ENCODE results near the gene HADHB. TPM values are rescaled to one million over a fixed set of nuclear protein-coding genes. Genes with fewer than 3 reads are reported as not detected.
"Not testable (repeated sequence)": the region's sequence is repeated elsewhere in the genome, so short reads cannot be mapped to it uniquely, and the experiment has no call there.

The HADHB gene
- total and polyA plus RNA-seq, 2 experiments from 2014 or later = 131 to 133 TPM

DNA sequence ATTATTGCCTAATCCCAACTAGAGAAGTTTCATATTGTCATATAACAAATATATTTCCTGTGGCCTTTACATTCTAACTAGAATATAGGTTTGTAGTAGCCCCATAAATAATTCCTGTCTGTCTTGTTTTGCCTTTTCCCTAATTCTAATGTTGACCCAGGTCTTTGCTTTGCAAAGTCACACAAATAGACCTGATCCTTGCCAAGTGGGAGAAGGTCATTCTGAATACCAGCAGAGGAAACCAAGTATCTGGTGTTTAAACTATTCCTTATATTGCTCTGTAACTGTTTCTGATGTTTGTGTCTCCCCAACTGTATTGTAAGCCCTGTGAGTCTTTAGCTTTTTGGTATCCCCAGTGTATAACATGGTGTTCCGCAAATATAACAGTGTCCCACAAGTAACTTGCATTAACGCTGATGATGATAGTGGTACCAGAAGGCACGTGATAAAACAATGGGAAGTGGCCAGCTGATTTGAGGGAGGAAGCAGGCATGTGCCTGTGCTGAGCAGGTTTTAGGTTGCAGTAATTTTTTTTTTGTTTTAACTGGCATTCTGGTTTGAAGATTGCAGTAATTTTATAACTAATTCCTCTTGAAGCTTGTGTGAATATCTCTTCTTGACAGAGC lies 11.1 kb downstream of the HADHB start:
- Histone ChIP-seq H3K27me3 (no peaks in the 10 kb centered on the region), H3K27ac (no peak overlapping the region), H3K9me2 (replicated peaks; ENCODE audit: insufficient read depth) (no peaks in the 10 kb centered on the region), H3K79me2 (peaks cover 53% of the 10 kb centered on the region), H4K20me1 (ENCODE audit: insufficient read depth, poor library complexity, severe bottlenecking) (peaks cover 4% of the 10 kb centered on the region), H3K4me1 (ENCODE audit: insufficient read depth) (no peaks in the 10 kb centered on the region), H3K4me3 (no peak overlapping the region), H3K9me3 (ENCODE audit: low read depth) (no peaks in the 10 kb centered on the region), H2AFZ (no peak overlapping the region), H3K36me3 (replicated peaks; ENCODE audit: insufficient read depth, low read depth) (no peaks in the 10 kb centered on the region), H3K4me2 (no peak overlapping the region)
- TF ChIP-seq EZH2 (IDR thresholded peaks at IDR 0.05; ENCODE audit: borderline replicate concordance) (no peak), EZH2phosphoT487 (IDR thresholded peaks at IDR 0.05; ENCODE audit: low read depth, severe bottlenecking, unreplicated experiment) (no peak)
- TF ChIP-seq, protein P1, sequence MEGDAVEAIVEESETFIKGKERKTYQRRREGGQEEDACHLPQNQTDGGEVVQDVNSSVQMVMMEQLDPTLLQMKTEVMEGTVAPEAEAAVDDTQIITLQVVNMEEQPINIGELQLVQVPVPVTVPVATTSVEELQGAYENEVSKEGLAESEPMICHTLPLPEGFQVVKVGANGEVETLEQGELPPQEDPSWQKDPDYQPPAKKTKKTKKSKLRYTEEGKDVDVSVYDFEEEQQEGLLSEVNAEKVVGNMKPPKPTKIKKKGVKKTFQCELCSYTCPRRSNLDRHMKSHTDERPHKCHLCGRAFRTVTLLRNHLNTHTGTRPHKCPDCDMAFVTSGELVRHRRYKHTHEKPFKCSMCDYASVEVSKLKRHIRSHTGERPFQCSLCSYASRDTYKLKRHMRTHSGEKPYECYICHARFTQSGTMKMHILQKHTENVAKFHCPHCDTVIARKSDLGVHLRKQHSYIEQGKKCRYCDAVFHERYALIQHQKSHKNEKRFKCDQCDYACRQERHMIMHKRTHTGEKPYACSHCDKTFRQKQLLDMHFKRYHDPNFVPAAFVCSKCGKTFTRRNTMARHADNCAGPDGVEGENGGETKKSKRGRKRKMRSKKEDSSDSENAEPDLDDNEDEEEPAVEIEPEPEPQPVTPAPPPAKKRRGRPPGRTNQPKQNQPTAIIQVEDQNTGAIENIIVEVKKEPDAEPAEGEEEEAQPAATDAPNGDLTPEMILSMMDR (IDR thresholded peaks at IDR 0.05; ENCODE audit: poor library complexity) = no peak
- no peak for DNase-seq (ENCODE audit: low spot score)
- 88% methylated on average over 3 of the region's 3 CpGs for WGBS (ENCODE audit: low lambda C conversion rate, missing lambda C conversion rate)

DNA sequence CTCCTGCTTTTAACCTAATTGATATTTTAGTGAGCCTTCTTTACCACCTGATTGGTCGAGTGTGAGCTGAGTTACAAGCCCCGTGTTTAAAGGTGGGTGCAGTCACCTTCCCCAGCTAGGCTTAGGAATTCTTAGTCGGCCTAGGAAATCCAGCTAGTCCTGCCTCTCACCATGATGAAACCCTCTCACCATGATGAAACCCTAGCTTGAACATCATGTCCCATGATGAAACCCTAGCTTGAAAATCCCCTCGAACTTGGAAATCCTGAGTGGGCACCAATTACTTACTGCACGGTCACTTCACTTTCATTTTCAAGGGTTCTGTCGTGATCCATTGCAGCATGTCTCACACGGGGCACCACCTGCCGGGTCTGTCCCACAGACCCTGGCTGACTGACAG lies 14.1 kb downstream of the HADHB start:
- H3K27ac ChIP-seq = not testable (repeated sequence)

DNA sequence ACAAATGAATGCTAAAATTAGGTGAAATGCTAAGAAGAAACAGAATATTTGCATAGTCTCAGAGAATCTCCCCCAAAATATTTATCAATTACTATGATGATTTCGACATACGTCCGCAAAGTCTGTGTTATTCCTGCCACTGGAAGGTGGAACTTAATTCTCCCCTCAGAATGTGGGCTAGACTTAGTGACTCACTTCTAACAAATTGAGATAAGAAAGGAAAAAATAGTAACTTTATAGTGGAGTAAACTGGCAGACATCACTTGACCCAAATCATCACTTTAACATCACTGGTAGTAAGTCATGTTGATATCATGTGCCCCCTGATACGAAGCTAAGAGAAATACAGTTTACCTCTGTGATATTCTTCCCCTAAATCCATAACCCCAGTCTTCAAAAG lies 23.5 kb downstream of the HADHB start:
- 86% methylated on average over 4 of the region's 4 CpGs for WGBS (ENCODE audit: low lambda C conversion rate, missing lambda C conversion rate)
- no peak overlapping the region for H3K27ac ChIP-seq

More for the DNA sequence above, 14.1 kb downstream of the HADHB start:
- H3K4me2 ChIP-seq; H3K4me1 ChIP-seq (ENCODE audit: insufficient read depth); H4K20me1 ChIP-seq (ENCODE audit: insufficient read depth, poor library complexity, severe bottlenecking); H3K9me2 ChIP-seq (replicated peaks; ENCODE audit: insufficient read depth); H3K27me3 ChIP-seq; H3K9me3 ChIP-seq (ENCODE audit: low read depth); H2AFZ ChIP-seq; H3K36me3 ChIP-seq (replicated peaks; ENCODE audit: insufficient read depth, low read depth); H3K4me3 ChIP-seq; DNase-seq (ENCODE audit: low spot score): not testable (repeated sequence)
- H3K79me2 ChIP-seq = peaks cover 23% of the 10 kb centered on the region
- 96% methylated on average over 8 of the region's 8 CpGs for WGBS (ENCODE audit: low lambda C conversion rate, missing lambda C conversion rate)

DNA sequence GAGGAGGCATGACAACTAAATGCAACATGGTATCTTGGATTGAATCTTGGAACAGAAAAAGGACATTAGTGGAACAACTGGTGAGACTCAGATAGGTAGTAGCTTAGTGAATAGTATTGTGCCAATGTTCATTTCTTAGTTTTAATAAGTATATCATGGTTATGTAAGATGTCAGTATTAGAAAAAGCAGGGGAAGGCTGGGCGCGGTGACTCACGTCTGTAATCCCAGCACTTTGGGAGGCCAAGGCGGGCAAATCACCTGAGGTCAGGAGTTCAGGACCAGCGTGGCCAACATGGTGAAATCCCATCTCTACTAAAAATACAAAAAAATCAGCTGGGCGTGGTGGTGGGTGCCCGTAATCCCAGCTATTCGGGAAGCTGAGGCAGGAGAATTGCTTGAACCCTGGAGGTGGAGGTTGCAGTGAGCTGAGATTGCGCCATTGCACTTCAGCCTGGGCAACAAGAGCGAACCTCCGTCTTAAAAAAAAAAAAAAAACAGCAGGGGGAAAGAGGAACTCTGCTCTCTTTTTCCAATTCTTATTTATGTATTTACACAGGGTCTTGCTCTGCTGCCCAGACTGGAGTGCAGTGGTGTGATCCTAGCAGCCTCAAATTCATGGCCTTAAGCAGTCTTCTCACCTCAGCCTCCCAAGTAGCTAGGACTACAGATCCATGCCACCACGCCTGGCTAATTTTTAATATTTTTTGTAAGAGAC lies 24.1 kb downstream of the HADHB start:
- not testable (repeated sequence) for H3K9me3 ChIP-seq (ENCODE audit: low read depth); H3K9me2 ChIP-seq (replicated peaks; ENCODE audit: insufficient read depth); H4K20me1 ChIP-seq (ENCODE audit: insufficient read depth, poor library complexity, severe bottlenecking); H3K27ac ChIP-seq; H3K79me2 ChIP-seq; H2AFZ ChIP-seq; H3K4me2 ChIP-seq; H3K36me3 ChIP-seq (replicated peaks; ENCODE audit: insufficient read depth, low read depth); H3K4me1 ChIP-seq (ENCODE audit: insufficient read depth); H3K27me3 ChIP-seq; DNase-seq (ENCODE audit: low spot score); H3K4me3 ChIP-seq
- WGBS (ENCODE audit: low lambda C conversion rate, missing lambda C conversion rate) = 98% methylated on average over 12 of the region's 12 CpGs

More for the DNA sequence above, 23.5 kb downstream of the HADHB start:
- H3K9me2 ChIP-seq (replicated peaks; ENCODE audit: insufficient read depth) = no peaks in the 10 kb centered on the region
- H3K4me3 ChIP-seq = no peak overlapping the region
- no peak overlapping the region for H2AFZ ChIP-seq
- H3K9me3 ChIP-seq (ENCODE audit: low read depth) = no peaks in the 10 kb centered on the region
- TF ChIP-seq EZH2phosphoT487 (IDR thresholded peaks at IDR 0.05; ENCODE audit: low read depth, severe bottlenecking, unreplicated experiment) = no peak
- H3K36me3 ChIP-seq (replicated peaks; ENCODE audit: insufficient read depth, low read depth) = no peaks in the 10 kb centered on the region
- H3K27me3 ChIP-seq = no peaks in the 10 kb centered on the region
- H3K79me2 ChIP-seq = no peaks in the 10 kb centered on the region
- no peak overlapping the region for H3K4me2 ChIP-seq
- no peak for DNase-seq (ENCODE audit: low spot score)
- H4K20me1 ChIP-seq (ENCODE audit: insufficient read depth, poor library complexity, severe bottlenecking) = no peaks in the 10 kb centered on the region
- no peaks in the 10 kb centered on the region for H3K4me1 ChIP-seq (ENCODE audit: insufficient read depth)

DNA sequence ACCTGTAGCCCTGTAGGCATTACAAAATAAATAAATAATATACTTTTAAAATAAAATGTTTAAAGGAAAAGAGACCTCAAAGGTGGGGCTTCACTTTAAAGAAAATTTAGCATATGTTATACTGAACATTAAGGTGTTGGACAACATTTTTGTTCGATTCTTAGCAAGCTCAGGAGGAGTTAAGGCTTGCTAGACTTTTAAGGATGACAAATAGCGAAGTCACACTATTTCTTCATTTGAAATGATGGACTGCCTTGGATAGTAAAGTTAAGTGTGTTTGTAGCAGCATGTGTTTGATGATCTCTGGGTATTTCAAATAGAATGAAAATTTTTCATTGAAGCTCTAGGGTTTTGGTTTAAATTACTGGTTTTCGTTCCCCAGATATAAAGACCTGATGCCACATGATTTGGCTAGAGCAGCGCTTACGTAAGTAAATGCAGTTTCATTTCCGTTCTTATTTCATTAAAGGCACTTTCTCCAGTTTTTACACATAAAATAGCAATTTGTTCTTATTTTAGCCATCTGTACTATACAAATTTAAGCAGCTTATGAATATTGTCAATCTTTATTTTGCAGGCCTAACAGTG lies 24.9 kb downstream of the HADHB start:
- Histone ChIP-seq H3K27ac (no peak overlapping the region), H3K4me2 (no peak overlapping the region), H2AFZ (no peak overlapping the region), H3K4me3 (no peak overlapping the region), H3K27me3 (no peaks in the 10 kb centered on the region), H3K79me2 (no peaks in the 10 kb centered on the region), H4K20me1 (ENCODE audit: insufficient read depth, poor library complexity, severe bottlenecking) (no peaks in the 10 kb centered on the region), H3K9me3 (ENCODE audit: low read depth) (no peaks in the 10 kb centered on the region), H3K4me1 (ENCODE audit: insufficient read depth) (no peaks in the 10 kb centered on the region), H3K36me3 (replicated peaks; ENCODE audit: insufficient read depth, low read depth) (no peaks in the 10 kb centered on the region), H3K9me2 (replicated peaks; ENCODE audit: insufficient read depth) (no peaks in the 10 kb centered on the region)
- 97% methylated on average over 6 of the region's 6 CpGs for WGBS (ENCODE audit: low lambda C conversion rate, missing lambda C conversion rate)
- no peak for DNase-seq (ENCODE audit: low spot score)
- TF ChIP-seq EZH2phosphoT487 (IDR thresholded peaks at IDR 0.05; ENCODE audit: low read depth, severe bottlenecking, unreplicated experiment) = no peak
- no peak for TF ChIP-seq EZH2 (IDR thresholded peaks at IDR 0.05; ENCODE audit: borderline replicate concordance)
- TF ChIP-seq, protein P1 (IDR thresholded peaks at IDR 0.05; ENCODE audit: poor library complexity) = no peak
